ENCODE measurements around the gene HPS3.
A peak's percentile ranks its signal among the peaks of the same experiment; 100 is the strongest.
"Not testable (repeated sequence)": the region's sequence is repeated elsewhere in the genome, so short reads cannot be mapped to it uniquely, and the experiment has no call there.

Gene HPS3

GRCh38 chr3:149209431-149209830, 80.0 kb downstream of the HPS3 start:
- TF ChIP-seq CTCF (IDR thresholded peaks at IDR 0.05; ENCODE audit: low read depth, low read length), result no peak
- no peak for DNase-seq
- H3K4me3 ChIP-seq (ENCODE audit: low read depth, low read length), result no peak overlapping the region
- H3K4me1 ChIP-seq, result peaks cover 3% of the 10 kb centered on the region; the same call in 1 of the 2 replicates
- H3K9me3 ChIP-seq, result no peaks in the 10 kb centered on the region
- no peaks in the 10 kb centered on the region for H3K27me3 ChIP-seq
- H3K36me3 ChIP-seq, result no peaks in the 10 kb centered on the region

GRCh38 chr3:149212386-149212785, 82.9 kb downstream of the HPS3 start:
- no peaks in the 10 kb centered on the region for H3K9me3 ChIP-seq
- H3K4me3 ChIP-seq (ENCODE audit: low read depth, low read length), result no peak overlapping the region
- peaks cover 8% of the 10 kb centered on the region; the same call in 1 of the 2 replicates for H3K4me1 ChIP-seq
- TF ChIP-seq CTCF (IDR thresholded peaks at IDR 0.05; ENCODE audit: low read depth, low read length), result no peak
- no peaks in the 10 kb centered on the region for H3K36me3 ChIP-seq
- no peaks in the 10 kb centered on the region for H3K27me3 ChIP-seq
- no peak for DNase-seq

GRCh38 chr3:149214702-149215101, 85.3 kb downstream of the HPS3 start:
- Histone ChIP-seq H3K9me3 (no peaks in the 10 kb centered on the region), H3K4me1 (peaks cover 8% of the 10 kb centered on the region; the same call in 1 of the 2 replicates), H3K27me3 (no peaks in the 10 kb centered on the region), H3K4me3 (ENCODE audit: low read depth, low read length) (no peak overlapping the region), H3K36me3 (no peaks in the 10 kb centered on the region)
- no peak for TF ChIP-seq CTCF (IDR thresholded peaks at IDR 0.05; ENCODE audit: low read depth, low read length)
- DNase-seq, result no peak

- H3K9me3 ChIP-seq, result no peaks in the 10 kb centered on the region
- no peak overlapping the region for H3K4me3 ChIP-seq (ENCODE audit: low read depth, low read length)
- no peak for TF ChIP-seq CTCF (IDR thresholded peaks at IDR 0.05; ENCODE audit: low read depth, low read length)
- H3K4me1 ChIP-seq, result peaks cover 8% of the 10 kb centered on the region; the same call in 1 of the 2 replicates
- H3K36me3 ChIP-seq, result no peaks in the 10 kb centered on the region
- no peaks in the 10 kb centered on the region for H3K27me3 ChIP-seq
- no peak for DNase-seq
Observed at GRCh38 chr3:149215515-149215914, 86.1 kb downstream of the HPS3 start.

- H3K27me3 ChIP-seq, result no peaks in the 10 kb centered on the region
- DNase-seq, result peak; percentile 53
- no peaks in the 10 kb centered on the region for H3K9me3 ChIP-seq
- no peak overlapping the region for H3K4me3 ChIP-seq (ENCODE audit: low read depth, low read length)
- no peaks in the 10 kb centered on the region for H3K36me3 ChIP-seq
- no peak for TF ChIP-seq CTCF (IDR thresholded peaks at IDR 0.05; ENCODE audit: low read depth, low read length)
- peaks cover 8% of the 10 kb centered on the region; the same call in 1 of the 2 replicates for H3K4me1 ChIP-seq
Observed at GRCh38 chr3:149216193-149216869, 86.9 kb downstream of the HPS3 start.

- no peak for DNase-seq
- no peaks in the 10 kb centered on the region for H3K9me3 ChIP-seq
- H3K27me3 ChIP-seq, result no peaks in the 10 kb centered on the region
- H3K4me3 ChIP-seq (ENCODE audit: low read depth, low read length), result no peak overlapping the region
- TF ChIP-seq CTCF (IDR thresholded peaks at IDR 0.05; ENCODE audit: low read depth, low read length), result no peak
- peaks cover 8% of the 10 kb centered on the region; the same call in 1 of the 2 replicates for H3K4me1 ChIP-seq
- H3K36me3 ChIP-seq, result no peaks in the 10 kb centered on the region
Observed at GRCh38 chr3:149217347-149217746, 87.9 kb downstream of the HPS3 start.

GRCh38 chr3:149219380-149220121, 90.1 kb downstream of the HPS3 start:
- H3K9me3 ChIP-seq; H3K4me3 ChIP-seq (ENCODE audit: low read depth, low read length); H3K4me1 ChIP-seq; H3K27me3 ChIP-seq; H3K36me3 ChIP-seq; DNase-seq: not testable (repeated sequence)

Data from BE2C (cell line).